ENCODE data around the gene IL1A.

The IL1A gene

DNA sequence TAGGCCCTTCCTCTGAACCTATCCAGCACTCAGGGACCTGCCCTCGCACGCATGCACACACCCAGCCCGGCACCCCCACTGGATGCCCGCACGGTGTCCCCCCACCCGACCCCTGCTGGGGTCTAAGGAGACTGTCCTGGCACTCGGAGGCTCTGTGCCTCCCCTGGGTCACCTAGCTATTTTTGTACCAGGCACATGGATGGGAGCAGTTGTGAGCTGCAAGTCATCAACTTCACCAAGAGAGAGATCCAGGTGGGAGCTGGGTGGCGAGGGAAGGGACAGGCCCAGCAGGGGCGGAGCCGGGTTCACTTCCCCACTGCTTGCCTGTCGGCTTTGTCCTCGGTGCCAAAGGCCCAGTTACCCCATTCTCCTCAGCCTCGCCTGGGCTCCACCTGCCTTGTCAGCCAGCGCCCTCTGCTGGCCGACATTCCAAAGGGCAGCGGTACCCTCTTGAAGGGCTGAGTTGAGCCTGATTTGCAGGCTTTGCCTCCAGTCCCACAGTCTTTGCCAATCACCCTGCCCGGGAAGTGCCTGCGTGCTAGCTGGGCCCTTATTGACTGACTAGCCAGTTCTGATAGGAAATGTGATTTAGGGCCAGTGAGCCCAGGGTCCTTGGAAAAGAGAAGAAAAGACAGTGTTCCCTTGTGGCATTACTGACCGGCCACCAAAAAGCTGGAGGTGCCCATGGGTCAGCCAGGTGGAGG, 57.7 kb downstream of the IL1A start:
- DNase-seq (ENCODE audit: low read depth), result peak; percentile 84

DNA sequence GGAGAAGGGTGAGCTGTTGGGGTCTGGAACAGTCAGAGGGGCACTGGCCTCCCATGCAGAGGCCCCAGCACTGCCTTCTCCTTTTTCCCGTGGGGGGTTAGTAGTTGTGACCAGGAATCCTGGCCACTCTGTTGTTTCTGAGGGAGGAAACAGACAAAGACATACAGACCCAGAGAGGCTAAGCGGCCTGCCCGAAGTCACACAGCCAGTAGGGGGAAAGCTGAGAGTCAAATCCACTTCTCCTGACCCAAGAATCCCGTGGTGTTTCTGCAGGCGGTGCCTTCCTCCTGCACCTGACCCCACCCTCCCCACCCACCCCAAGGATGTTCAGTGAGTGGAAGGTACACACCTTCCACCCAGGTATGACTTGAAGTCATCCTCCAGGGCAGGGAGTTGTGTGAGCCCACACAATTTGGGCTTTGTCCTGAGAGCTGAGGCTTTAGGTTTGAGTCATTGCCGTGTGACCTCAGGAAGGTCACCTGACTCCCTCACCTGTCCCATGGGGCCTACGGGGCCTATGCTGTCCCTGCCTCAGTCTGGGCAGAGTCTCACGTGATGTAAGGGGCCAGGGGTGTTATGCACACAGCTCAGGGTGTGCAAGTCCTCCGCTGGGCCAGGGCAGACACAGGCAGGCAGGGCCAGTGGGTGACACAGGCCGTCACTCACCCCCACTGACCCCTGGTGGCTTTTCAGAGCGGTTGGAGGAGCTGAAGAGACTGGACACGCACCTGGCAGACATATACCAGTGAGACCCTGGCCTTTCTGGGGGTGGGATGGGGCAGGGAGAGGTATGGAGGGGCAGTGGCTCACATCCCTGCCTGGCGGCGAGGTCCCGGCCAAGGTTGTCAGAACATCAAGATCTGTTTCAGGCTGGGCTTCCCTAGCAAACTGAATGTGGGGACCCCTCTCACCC, 58.5 kb downstream of the IL1A start:
- DNase-seq (ENCODE audit: low read depth), result no peak

DNA sequence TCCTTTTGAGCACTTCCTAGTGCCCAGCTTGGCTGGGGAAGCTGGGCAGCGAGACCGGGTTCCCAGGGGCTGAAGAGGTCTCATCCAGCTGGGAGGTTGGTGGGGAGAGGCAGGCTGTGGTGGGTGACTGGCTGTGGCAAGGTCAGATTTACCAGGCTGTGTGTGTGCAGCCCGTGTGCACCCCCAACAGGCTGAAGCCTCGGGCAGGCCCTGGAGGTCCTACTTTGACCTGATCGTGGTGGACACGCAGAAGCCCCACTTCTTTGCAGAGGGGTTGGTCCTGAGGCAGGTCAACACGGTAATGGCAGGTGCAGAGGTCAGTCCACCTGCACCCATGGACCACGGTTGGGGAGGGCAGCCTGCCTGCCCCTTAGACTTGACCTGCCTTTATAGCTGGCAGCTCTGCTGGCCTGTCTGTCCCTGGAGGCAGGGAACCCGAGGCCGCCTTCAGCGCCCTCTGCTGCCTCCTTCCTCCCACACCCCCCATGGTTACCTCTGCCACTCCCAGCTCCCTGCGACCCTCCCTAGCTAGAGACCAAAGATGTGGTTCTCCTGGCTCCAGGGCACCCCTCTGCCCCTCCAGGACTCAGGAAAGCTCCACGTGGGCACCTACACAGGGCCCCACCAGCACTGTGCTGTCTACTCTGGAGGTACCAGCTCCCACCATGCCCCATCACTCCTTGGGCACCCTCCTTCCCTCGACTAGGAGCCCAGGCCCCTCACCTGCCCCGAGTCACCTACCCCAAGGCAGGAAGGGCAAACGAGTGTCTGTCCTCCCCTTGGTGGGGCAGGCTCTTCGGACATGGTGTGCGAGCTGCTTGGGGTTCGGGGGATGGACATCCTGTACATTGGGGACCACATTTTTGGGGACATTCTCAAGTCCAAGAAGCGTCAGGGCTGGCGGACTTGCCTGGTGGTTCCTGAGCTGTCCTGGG, 59.4 kb downstream of the IL1A start:
- DNase-seq (ENCODE audit: low read depth), result peak; percentile 27

DNA sequence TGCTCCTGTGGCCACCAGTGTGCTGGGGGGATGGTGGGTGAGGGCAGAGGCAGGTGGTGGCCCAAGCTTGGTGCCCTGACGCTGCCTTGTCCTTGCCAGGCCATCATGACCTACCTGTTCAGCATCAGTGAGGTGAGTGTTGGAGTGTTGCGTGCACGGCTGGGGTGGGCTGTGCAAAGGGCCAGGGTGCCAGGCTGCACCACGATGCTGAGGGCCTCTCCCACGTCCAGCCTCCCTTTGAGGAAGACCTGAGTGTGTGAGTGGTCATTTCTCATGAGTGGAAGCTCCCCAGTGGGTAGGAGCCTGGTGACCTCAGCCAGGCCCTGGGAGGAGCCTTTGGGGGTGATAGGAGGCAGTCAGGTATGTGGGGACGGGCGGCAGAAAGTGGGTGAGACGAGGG, 60.3 kb downstream of the IL1A start:
- no peak for DNase-seq (ENCODE audit: low read depth)

Data from amniotic epithelial cell (primary cell).